Stimulated activated naive CD8-positive, alpha-beta T cell treated with anti-CD3 and anti-CD28 coated beads, Interleukin-15, amount 100 ng/mL, for 72 hours (primary cell): Measurements from ENCODE around the gene YES1.
"Not testable (repeated sequence)": the region's sequence is repeated elsewhere in the genome, so short reads cannot be mapped to it uniquely, and the experiment has no call there.

Experiments
- ATAC-seq: fragments of 150-1000 bp; cut with Tn5 transposase; 2 replicates; pipeline ENCODE4 v1.10.0; 2021; ENCODE audit warnings: mild to moderate bottlenecking, moderate library complexity
- DNase-seq, 2 donors: peaks; one replicate each; pipeline ENCODE4 v3.0.0; 2021 to 2022
- H3K27ac Mint-ChIP-seq, 2 donors: one replicate each; pipeline ENCODE4 v1.8.0; 2022; ENCODE audit warnings: mild to moderate bottlenecking in 2 of 2, mixed read lengths in 2 of 2, moderate library complexity in 2 of 2
- H3K27me3 Mint-ChIP-seq: one replicate; pipeline ENCODE4 v1.8.0; 2022; ENCODE audit warnings: mixed read lengths
- H3K4me1 Mint-ChIP-seq: one replicate; pipeline ENCODE4 v1.8.0; 2022; ENCODE audit warnings: mild to moderate bottlenecking, mixed read lengths
- H3K4me3 Mint-ChIP-seq, 2 donors: one replicate each; pipeline ENCODE4 v1.8.0; 2022; ENCODE audit warnings: mild to moderate bottlenecking in 2 of 2, mixed read lengths in 2 of 2, moderate library complexity in 1 of 2
- H3K9me3 Mint-ChIP-seq, 2 donors: one replicate each; pipeline ENCODE4 v1.8.0; 2022; ENCODE audit warnings: mixed read lengths in 2 of 2

Gene YES1

DNA sequence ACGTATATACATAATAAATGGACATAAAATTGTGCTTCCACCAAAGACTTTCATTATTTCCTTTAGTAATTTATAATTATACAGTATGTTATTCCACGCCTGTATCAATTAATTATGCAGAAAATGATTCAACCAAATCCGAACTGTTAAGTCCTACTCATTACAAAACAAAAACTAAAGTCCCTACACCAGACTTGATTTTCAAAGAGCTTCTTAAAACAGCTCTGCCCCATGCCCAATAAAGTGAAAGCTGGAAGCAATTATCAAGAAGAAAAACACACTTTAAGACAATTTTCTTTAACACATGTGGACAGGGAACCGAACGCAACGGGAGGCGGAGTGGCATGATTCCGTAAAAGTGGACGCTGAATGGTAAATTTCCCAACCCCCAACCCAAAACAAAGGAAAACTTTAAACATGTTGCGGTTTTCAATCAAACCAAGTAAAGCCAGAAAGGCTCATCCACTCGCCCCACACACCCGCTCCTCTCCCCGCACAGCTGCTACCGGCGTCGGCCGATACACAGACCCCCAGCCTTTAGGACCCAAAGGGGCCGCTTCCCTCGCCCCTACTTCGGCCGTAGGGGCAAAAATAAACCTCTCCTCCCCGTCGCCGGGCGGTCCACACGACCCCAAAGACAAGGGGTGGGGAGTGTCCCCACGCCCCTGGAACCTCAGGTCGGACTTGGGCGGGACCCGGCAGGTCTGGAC is 705 bp downstream of the YES1 start:
- ATAC-seq (peak; percentile 11), DNase-seq (peak in 1 of 2 donors; percentile 35)
- Mint-ChIP-seq H3K9me3 (no peaks in the 10 kb centered on the region), H3K27me3 (no peaks in the 10 kb centered on the region), H3K4me1 (peaks cover 78% of the 10 kb centered on the region), H3K4me3 (peak overlapping the region; percentile 97), H3K27ac (peak overlapping the region; percentile 96 to 99)

DNA sequence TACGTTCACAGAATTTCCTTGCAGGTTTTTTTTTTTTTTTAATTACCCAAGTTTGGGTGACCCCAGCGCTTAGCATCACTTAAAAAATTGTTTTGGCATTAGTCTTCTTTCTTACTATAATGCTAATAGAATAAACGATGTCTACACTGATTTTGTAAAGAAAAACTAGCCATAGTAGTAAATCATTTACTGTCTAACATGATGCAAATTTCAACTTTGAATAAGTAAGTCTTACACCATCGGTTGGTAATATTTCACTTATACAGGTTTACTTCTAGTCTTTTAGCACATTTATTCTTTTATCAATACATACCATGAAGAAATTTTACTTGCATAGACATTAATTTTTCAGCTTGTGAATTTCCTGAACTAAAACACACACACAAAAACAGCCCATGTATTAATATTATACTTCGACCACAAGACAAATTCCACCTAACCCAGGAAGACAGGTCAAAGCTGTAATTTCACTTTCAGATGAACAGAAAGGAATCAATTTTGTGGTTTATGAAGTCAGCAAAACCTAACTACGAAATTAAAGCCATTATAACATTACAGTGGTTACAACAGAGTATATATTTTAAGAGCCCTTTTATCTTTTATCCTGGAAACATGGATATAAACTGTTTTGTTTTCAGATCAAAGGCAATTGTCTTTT is 1.9 kb downstream of the YES1 start:
- Mint-ChIP-seq H3K4me3 (peak overlapping the region; percentile 97), H3K4me1 (peaks cover 78% of the 10 kb centered on the region), H3K27ac (peak overlapping the region; percentile 74 to 99), H3K9me3 (no peaks in the 10 kb centered on the region), H3K27me3 (no peaks in the 10 kb centered on the region)
- ATAC-seq (no peak), DNase-seq (no peak)

DNA sequence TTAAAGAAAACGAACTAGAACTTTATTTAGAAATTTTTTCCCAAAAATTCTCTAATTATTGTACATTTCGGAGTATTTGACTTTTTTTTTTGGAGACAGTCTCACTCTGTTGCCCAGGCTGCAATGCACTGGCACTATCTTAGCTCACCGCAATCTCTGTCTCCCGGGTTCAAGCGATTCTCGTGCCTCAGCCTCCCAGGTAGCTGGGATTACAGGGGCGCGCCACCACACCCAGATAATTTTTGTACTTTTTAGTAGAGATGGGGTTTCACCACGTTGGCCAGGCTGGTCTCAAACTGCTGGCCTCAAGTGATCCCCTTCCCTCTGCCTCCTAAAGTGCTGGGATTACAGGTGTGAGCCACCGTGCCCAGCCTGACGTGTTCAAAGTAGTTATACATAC is 2.8 kb downstream of the YES1 start:
- peaks cover 70% of the 10 kb centered on the region for H3K4me1 Mint-ChIP-seq
- H3K27ac Mint-ChIP-seq = not testable (repeated sequence)

DNA sequence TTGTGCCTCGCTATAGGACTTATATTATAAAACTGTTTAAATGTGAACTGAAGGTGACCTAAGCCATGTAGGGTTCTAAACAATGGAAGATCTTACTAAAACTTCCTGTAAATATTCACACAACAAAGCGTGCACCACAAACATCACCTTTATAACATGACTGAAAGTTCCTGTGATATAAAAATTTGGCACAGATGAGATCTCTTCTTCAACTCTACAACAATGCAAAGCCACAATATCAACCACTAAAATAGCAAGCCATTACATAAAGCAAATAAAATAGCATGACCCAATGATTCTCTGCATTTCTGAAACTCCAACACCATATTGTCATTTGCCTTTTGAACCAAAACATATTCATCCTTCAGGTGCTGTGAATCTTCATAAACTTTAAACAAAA is 3.5 kb downstream of the YES1 start:
- Mint-ChIP-seq H3K4me3 (peak overlapping the region; percentile 46 to 68), H3K4me1 (peaks cover 66% of the 10 kb centered on the region), H3K9me3 (no peaks in the 10 kb centered on the region), H3K27ac (no peak overlapping the region), H3K27me3 (no peaks in the 10 kb centered on the region)
- no peak for ATAC-seq
- DNase-seq = no peak

More for the DNA sequence above, 2.8 kb downstream of the YES1 start:
- H3K4me3 Mint-ChIP-seq = peak overlapping the region; percentile 97
- ATAC-seq, H3K9me3 Mint-ChIP-seq, DNase-seq, H3K27me3 Mint-ChIP-seq: not testable (repeated sequence)

DNA sequence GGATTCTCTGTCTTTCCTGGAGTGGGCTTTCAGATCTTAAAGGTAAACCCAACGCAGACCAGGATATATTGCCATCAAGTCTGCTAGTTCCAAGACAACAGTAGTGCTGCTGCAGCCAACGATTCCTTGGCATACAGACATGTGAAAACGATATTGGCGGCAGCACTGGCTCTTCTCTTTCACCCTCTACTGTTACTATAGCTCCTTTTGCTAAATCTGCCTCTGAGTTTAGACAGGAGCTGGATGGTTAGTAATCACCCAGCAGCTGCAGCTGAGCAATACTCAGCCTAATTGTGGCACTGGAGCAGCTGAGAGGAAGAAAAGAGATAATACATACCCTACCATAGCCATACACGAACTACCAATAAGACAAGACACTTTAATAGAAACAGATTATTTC is 4.0 kb downstream of the YES1 start:
- no peaks in the 10 kb centered on the region for H3K27me3 Mint-ChIP-seq
- DNase-seq (no peak), ATAC-seq (no peak)
- H3K9me3 Mint-ChIP-seq = no peaks in the 10 kb centered on the region
- H3K4me3 Mint-ChIP-seq = peak overlapping the region; percentile 46 to 68
- peaks cover 66% of the 10 kb centered on the region for H3K4me1 Mint-ChIP-seq
- no peak overlapping the region for H3K27ac Mint-ChIP-seq

DNA sequence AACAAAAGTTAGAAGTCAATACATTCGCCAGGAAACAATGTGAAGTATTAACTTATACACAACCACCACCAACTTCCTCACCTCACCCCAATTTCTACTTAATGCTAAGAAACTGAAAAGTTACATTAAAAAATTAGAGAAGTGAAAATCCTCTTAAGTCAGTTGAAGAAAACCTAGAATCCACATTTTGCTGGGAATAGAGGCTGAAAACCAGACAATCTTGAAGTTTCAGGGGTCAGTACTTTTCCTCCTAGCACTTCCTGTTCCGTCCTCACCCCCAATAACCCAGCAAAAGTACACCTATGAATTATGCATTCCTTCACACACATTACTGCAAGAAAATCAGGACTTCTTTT is 6.3 kb downstream of the YES1 start:
- Mint-ChIP-seq H3K27me3 (no peaks in the 10 kb centered on the region), H3K27ac (no peak overlapping the region), H3K4me3 (peak overlapping the region; percentile 60 to 77), H3K9me3 (no peaks in the 10 kb centered on the region), H3K4me1 (peaks cover 82% of the 10 kb centered on the region)
- DNase-seq = no peak
- ATAC-seq = no peak

DNA sequence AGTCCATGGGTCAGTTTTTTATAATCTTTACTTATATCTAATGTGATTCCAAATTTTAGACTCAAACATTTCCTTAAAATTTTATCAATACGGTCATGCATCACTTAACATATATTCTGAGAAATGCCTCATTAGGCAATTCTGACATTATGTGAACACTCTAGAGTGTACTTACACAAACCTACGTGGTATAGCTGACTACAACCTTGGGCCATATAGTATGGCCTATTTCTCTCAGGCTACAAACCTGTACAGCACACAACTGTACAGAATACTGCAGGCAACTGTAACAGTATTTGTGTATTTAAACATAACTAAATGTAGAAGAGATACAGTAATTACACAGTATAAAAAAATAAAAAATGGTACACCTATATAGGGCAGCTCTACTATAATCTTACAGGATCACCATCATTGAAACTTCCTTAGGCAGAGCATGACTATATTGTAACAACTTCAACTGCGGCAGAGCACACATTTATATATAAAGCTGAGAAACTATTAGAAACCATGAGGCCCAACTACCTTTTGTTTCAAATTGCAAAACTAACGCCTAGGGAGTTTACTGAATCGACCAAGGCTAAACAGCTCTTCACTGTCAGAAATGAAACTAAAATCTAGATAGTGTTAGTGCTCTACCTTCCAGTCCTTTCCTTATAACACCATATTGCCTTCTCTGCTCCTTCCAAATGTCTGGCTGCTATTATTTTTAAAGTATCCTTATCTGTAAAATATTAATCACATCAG is 6.9 kb downstream of the YES1 start:
- no peak for DNase-seq
- Mint-ChIP-seq H3K27me3 (no peaks in the 10 kb centered on the region), H3K4me3 (peak overlapping the region; percentile 60 to 77), H3K9me3 (no peaks in the 10 kb centered on the region), H3K27ac (peak overlapping the region in 1 of 2 donors; percentile 46), H3K4me1 (peaks cover 86% of the 10 kb centered on the region)
- peak; percentile 43 for ATAC-seq

DNA sequence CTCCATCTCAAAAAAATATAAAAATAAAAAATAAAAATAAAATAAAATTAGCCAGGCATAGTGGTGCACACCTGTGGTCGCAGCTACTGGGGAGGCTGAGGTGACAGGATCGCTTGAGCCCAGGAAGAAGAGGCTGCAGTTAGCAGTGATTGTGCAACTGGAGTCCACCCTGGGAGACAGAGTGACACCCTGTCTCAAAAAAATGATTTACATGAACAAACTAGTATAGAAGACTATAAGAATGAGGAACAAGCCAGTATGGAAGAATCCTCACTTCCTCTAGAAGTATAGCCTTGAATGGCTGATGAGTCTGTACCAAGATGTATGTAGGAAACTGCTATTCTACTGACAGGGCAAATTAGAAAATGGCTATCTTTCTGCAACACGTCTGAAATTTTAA is 10.9 kb downstream of the YES1 start:
- Mint-ChIP-seq H3K27me3 (no peaks in the 10 kb centered on the region), H3K4me3 (no peak overlapping the region), H3K4me1 (peaks cover 77% of the 10 kb centered on the region), H3K27ac (no peak overlapping the region), H3K9me3 (no peaks in the 10 kb centered on the region)
- DNase-seq (no peak), ATAC-seq (no peak)

DNA sequence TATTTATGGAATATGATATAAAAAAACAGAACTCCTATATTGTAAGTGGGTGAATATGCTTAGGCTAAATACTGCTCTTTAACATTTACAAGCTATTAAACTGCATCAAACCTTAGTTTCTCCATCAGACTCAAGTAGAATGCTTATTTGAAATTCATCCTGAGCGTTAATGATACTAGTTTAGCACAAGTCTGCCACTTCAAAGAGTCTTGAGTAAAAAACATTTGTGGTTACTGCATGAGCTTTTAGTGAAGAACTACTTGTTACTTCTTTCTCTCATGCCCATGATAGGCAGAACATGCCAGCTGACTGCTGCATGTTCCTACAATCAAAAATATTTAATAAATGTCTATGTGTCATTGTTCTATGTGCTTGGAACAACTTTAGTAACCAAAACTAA is 12.1 kb downstream of the YES1 start:
- H3K4me3 Mint-ChIP-seq = no peak overlapping the region
- H3K4me1 Mint-ChIP-seq = peaks cover 72% of the 10 kb centered on the region
- ATAC-seq (no peak), DNase-seq (no peak)
- no peak overlapping the region for H3K27ac Mint-ChIP-seq
- H3K9me3 Mint-ChIP-seq = no peaks in the 10 kb centered on the region
- H3K27me3 Mint-ChIP-seq = no peaks in the 10 kb centered on the region

DNA sequence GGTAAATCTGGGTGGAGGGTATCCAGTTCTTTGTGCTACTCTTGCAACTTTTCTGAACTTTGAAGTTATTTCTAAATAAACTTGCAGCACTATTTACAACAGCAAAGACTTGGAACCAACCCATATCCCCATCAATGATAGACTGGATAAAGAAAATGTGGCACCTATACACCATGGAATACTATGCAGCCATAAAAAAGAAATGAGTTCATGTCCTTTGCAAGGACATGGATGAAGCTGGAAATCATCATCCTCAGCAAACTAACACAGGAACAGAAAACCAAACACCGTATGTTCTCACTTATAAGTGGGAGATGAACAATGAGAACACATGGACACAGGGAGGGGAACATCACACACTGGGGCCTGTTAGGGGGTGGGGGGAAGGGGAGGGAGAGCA is 16.7 kb downstream of the YES1 start:
- not testable (repeated sequence) for H3K9me3 Mint-ChIP-seq, H3K27ac Mint-ChIP-seq, H3K27me3 Mint-ChIP-seq, H3K4me3 Mint-ChIP-seq, ATAC-seq, DNase-seq
- H3K4me1 Mint-ChIP-seq = peaks cover 46% of the 10 kb centered on the region

DNA sequence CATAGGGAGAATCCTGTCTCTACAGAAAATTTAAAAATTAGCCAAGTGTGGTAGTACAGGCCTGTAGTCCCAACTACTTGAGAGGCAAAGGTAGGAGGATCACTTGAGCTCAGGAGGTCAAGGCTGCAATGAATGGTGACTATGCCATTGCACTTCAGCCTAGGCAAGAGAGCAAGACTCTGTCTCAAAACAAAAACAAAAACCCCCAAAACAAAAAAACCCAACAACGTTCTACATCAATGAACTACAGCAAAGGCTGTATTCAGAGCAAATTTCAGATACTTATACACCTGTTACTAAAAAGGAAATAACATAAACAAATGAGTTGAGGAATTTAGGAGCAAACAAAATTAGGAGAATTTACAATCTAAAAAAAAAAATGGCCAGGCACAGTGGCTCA is 22.6 kb downstream of the YES1 start:
- Mint-ChIP-seq H3K9me3 (no peaks in the 10 kb centered on the region), H3K27ac (no peak overlapping the region), H3K4me1 (peaks cover 32% of the 10 kb centered on the region), H3K4me3 (no peak overlapping the region), H3K27me3 (no peaks in the 10 kb centered on the region)
- ATAC-seq (no peak), DNase-seq (no peak)

DNA sequence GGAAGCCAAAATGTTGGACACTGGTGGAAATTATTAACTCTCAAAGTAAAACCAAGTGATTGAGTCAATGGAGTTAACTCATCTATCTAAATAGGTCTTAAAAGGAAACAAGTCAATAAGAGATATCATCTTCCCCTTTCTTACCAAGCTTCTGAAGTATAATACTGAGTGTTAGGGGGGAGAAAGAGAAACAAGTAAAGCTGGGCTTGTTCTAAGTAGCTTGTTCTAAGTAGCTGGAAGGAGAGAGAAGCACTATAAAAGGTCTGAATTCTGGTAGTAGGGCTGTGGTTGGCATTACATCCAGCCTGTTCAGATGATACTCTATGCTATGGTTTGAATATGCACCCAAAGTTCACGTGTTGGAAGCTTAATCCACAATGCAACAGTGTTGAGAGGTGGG is 26.8 kb downstream of the YES1 start:
- Mint-ChIP-seq H3K4me3 (no peak overlapping the region), H3K4me1 (peaks cover 58% of the 10 kb centered on the region), H3K9me3 (no peaks in the 10 kb centered on the region), H3K27ac (peak overlapping the region in 1 of 2 donors; percentile 33), H3K27me3 (no peaks in the 10 kb centered on the region)
- ATAC-seq (no peak), DNase-seq (no peak)

DNA sequence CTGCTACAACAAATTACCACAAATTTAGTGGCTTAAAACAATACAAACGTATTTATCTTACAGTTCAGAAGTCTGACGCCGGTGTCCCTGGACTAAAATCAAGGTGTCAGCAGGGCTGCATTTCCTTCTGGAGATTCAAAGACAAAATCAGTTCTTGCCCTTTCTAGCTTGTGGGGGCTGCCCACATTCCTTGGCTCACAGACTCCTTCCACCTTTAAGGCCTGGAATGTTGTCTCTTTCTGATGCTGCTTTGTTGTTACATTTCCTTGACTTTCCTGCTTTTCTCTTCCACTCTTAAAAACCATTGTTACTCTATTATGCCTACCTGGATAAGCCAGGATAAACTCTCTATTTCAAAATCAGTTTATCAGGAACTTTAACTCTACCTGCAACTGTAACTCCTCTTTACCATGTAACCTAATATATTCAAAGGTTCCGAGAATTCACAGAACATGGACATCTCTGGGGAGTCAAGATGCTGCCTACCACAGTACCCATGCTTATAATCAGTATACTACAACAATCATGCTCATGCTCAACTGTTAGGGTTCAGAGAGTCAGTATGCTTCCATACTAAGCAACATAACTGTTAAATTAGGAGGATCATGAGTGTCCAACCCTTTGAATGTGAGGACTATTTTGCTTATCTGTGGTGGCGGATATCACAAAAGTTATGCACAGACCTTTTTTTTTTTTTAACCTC is 27.4 kb downstream of the YES1 start:
- H3K4me3 Mint-ChIP-seq = no peak overlapping the region
- no peaks in the 10 kb centered on the region for H3K9me3 Mint-ChIP-seq
- DNase-seq = no peak
- no peak for ATAC-seq
- H3K27ac Mint-ChIP-seq = peak overlapping the region in 1 of 2 donors; percentile 33
- H3K4me1 Mint-ChIP-seq = peaks cover 62% of the 10 kb centered on the region
- H3K27me3 Mint-ChIP-seq = no peaks in the 10 kb centered on the region

DNA sequence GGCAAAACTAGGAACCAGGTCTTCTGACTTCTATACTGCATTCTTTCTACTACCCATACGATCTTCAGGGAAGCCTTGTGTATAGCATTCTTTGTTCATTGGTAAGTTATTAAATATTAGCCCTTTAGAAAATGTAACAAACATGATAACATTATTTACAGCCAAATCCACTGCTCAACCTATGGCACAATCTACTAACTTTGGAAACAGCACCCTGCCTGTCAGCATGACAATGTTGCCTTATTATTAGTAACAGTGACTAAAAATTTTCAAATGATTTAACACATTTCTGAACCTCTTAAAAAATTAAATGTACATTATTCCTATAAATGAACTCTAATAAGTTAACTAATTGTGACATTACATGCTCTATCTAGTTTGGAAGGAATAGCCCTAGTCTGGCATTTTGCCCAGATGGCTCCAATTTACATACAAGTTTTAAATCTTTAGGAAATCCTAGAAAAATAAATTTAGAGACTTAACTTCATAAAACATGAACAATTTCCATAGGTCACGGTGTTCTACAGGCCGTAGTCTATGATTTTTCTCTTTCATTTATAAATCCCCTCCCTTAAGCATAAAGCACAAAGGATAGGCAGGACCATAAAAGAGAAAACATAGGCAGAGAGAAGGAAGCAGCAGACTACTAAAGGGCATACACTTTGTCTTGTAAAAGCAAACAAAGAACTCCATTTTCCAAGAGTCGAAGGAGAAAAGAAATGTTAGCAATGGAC is 33.7 kb downstream of the YES1 start:
- no peaks in the 10 kb centered on the region for H3K27me3 Mint-ChIP-seq
- DNase-seq = no peak
- H3K27ac Mint-ChIP-seq = no peak overlapping the region
- ATAC-seq = no peak
- no peak overlapping the region for H3K4me3 Mint-ChIP-seq
- peaks cover 46% of the 10 kb centered on the region for H3K4me1 Mint-ChIP-seq
- H3K9me3 Mint-ChIP-seq = no peaks in the 10 kb centered on the region

DNA sequence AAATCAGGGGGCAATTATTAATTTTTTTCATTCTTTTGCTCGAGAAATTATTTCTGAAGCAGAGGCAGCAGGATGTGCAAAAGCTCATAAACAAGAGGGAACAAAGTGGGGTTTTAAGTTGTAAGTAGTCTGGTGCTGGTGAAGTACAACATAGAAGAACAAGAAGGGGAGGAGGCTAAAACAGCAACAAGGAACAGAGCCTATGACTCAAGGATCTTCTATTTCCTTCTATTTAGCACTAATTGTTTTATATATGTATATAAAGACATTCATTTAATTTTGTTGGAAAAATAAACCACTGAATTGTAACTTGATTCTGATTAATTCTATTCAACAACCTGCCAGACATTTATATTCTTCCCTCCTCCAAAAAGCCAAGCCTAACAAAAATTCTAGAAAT is 35.0 kb downstream of the YES1 start:
- ATAC-seq = no peak
- Mint-ChIP-seq H3K27me3 (no peaks in the 10 kb centered on the region), H3K9me3 (no peaks in the 10 kb centered on the region), H3K27ac (no peak overlapping the region), H3K4me1 (peaks cover 50% of the 10 kb centered on the region), H3K4me3 (no peak overlapping the region)
- DNase-seq = no peak
